K562 (cell line): ENCODE measurements around the gene SPNS2. TPM values are rescaled to one million over a fixed set of nuclear protein-coding genes. Genes with fewer than 3 reads are reported as not detected.
A peak's percentile ranks its signal among the peaks of the same experiment; 100 is the strongest.

Experiments
- ATAC-seq: fragments of 200-7000 bp; cut with Tn5 transposase; 3 replicates; pipeline ENCODE4 v1.9.1; 2020; ENCODE audit warnings: moderate library complexity
- BruUV-seq: library from RNA; stranded (reverse); fragments of 400-500 nt; replicated peaks from 2 replicates; lab custom pipeline; 2021; lab: Mats Ljungman, UMichigan
- CTCF ChIA-PET: fragments of 300-600 bp; formaldehyde crosslinking; extraction: SDS; loops from one replicate; lab custom pipeline; 2021; ENCODE audit warnings: low intra/inter-chr PET ratio; lab: Yijun Ruan, JAX
- POLR2A ChIA-PET: fragments of 300-600, 350-650 bp; sonication (Branson Sonifier 250); formaldehyde crosslinking; extraction: SDS; loops from one replicate; lab custom pipeline; 2021; ENCODE audit warnings: antibody characterized with exemption, inconsistent platforms; lab: Yijun Ruan, JAX
- DNase-seq, 4 experiments: peaks; one replicate each; pipeline versions ENCODE4 v3.0.0 to v3.0.0-alpha.2; 2011 to 2018; ENCODE audit warnings: low spot score in 3 of 4, mixed read lengths in 3 of 4; ENCODE audit errors: extremely low read depth in 1 of 4
- FAIRE-seq: peaks from 2 replicates; lab custom pipeline; 2011; peaks lifted over from hg19 to GRCh38; lab: Jason Lieb, UNC
- H2AFZ ChIP-seq: 2 replicates; pipeline ENCODE4 v1.6.0; 2011; ENCODE audit warnings: low read depth, low read length, control low read depth, inconsistent platforms
- H3K27ac ChIP-seq: fragments of 200-600 bp; 3 replicates; pipeline ENCODE4 v1.8.0; 2011; ENCODE audit warnings: low read depth, mild to moderate bottlenecking, control low read depth, inconsistent platforms, low read length, moderate library complexity, mixed read lengths; ENCODE audit errors: extremely low read depth
- H3K27me3 ChIP-seq, 2 experiments: fragments of 300-600 bp in 1 of 2; 2 replicates in 1 of 2; 3 replicates in 1 of 2; pipeline versions ENCODE4 v1.6.0 to v1.8.0; 2011; ENCODE audit warnings: inconsistent platforms in 2 of 2, low read length in 2 of 2, mild to moderate bottlenecking in 1 of 2, mixed read lengths in 1 of 2, moderate library complexity in 1 of 2; ENCODE audit not compliant: control insufficient read depth in 2 of 2, insufficient read depth in 2 of 2
- H3K36me3 ChIP-seq: fragments of 300-600 bp; 3 replicates; pipeline ENCODE4 v1.8.0; 2011; ENCODE audit warnings: mild to moderate bottlenecking, low read length, inconsistent platforms; ENCODE audit not compliant: control insufficient read depth, insufficient read depth
- H3K4me1 ChIP-seq, 2 experiments: fragments of 200-600 bp in 1 of 2; replicated peaks in 1 of 2; 2 replicates in 1 of 2; 3 replicates in 1 of 2; pipeline versions ENCODE4 v1.5.1 to v1.8.0; 2011; ENCODE audit warnings: inconsistent platforms in 2 of 2, low read length in 2 of 2, mild to moderate bottlenecking in 1 of 2, mixed read lengths in 1 of 2, moderate library complexity in 1 of 2; ENCODE audit not compliant: control insufficient read depth in 2 of 2, insufficient read depth in 2 of 2
- H3K4me2 ChIP-seq: 2 replicates; pipeline ENCODE4 v1.6.1; 2011; ENCODE audit warnings: low read length, control low read depth, inconsistent platforms, mixed read lengths; ENCODE audit not compliant: insufficient read depth
- H3K4me3 ChIP-seq: fragments of 200-600 bp; sonication (generic), shearing (Covaris generic); 2 replicates; pipeline ENCODE4 v1.5.1; 2016; ENCODE audit warnings: control low read depth, inconsistent platforms
- H3K79me2 ChIP-seq: fragments of 200-600 bp; 3 replicates; pipeline ENCODE4 v1.8.0; 2011; ENCODE audit warnings: low read length, inconsistent platforms; ENCODE audit not compliant: control insufficient read depth, insufficient read depth
- H3K9ac ChIP-seq, 2 experiments: 2 replicates each; pipeline versions ENCODE4 v1.6.0 to v1.6.1; 2011; ENCODE audit warnings: low read depth in 2 of 2, low read length in 2 of 2, control low read depth in 1 of 2, inconsistent platforms in 1 of 2, mild to moderate bottlenecking in 1 of 2, mixed read lengths in 1 of 2; ENCODE audit not compliant: insufficient read depth in 1 of 2
- H3K9me1 ChIP-seq: one replicate; pipeline ENCODE4 v1.6.0; 2011; ENCODE audit warnings: inconsistent platforms, mild to moderate bottlenecking, low read length, moderate library complexity; ENCODE audit not compliant: control insufficient read depth, insufficient read depth
- H3K9me3 ChIP-seq: replicated peaks from 2 replicates; pipeline ENCODE4 v1.5.1; 2011; ENCODE audit warnings: low read depth, low read length, inconsistent platforms; ENCODE audit not compliant: control insufficient read depth, insufficient read depth
- H4K20me1 ChIP-seq: replicated peaks from 2 replicates; pipeline ENCODE4 v1.6.1; 2011; ENCODE audit warnings: low read length, inconsistent platforms, mixed read lengths; ENCODE audit not compliant: control insufficient read depth, insufficient read depth
- HOXB6 ChIP-seq: fragments of 250-450 bp; sonication (Bioruptor Pico); IDR thresholded peaks from 2 replicates; pipeline ENCODE4 v1.5.1; 2022; ENCODE audit warnings: mild to moderate bottlenecking, borderline replicate concordance
- RBFOX2 ChIP-seq: fragments of 200-400 bp; formaldehyde crosslinking; IDR thresholded peaks from 2 replicates; pipeline ENCODE4 v1.6.1; 2017; ENCODE audit warnings: low read depth, mild to moderate bottlenecking, low read length, moderate library complexity
- SP1 ChIP-seq: sonication (generic); formaldehyde crosslinking; IDR thresholded peaks from 2 replicates; pipeline ENCODE4 v1.8.1; 2022; ENCODE audit warnings: mild to moderate bottlenecking, missing genetic modification reagents
- WGBS: fragments of 100-300 bp; shearing (Covaris generic); methylation state at CpG from one replicate; pipeline ENCODE4 v1.1.6; 2016; ENCODE audit warnings: low coverage, mixed read lengths; ENCODE audit not compliant: insufficient coverage; ENCODE audit errors: missing lambda C conversion rate; 5-methylcytosine and 5-hydroxymethylcytosine counted together
- in situ Hi-C: fragments of 300-500 bp; cut with MboI; formaldehyde crosslinking; loops from 4 replicates; pipeline ENCODE4 v1.15.0; 2018; ENCODE audit warnings: inconsistent platforms, mixed read lengths
- intact Hi-C: fragments of 100-400 bp; cut with micrococcal nuclease; formaldehyde crosslinking; loops from 2 replicates; pipeline ENCODE4 v1.14.2; 2022
- polyA plus RNA-seq, 8 experiments: library from polyadenylated mRNA; depleted of rRNA in 4 of 8; stranded (reverse) in 5 of 8; unstranded in 3 of 8; fragments of >200 nt; fragmentation: Nextera tagmentation in 2 of 8; fragmentation: Illumina TruSeq in 1 of 8; extraction: Ambion mirVana in 2 of 8; extraction: Trizol in 1 of 8; gene quantifications; 2 replicates each; pipeline versions ENCODE4 v1.2.1 to v1.2.3, GENCODE V29; 2011 to 2014; ENCODE audit warnings: inconsistent platforms in 1 of 8, missing spikeins in 1 of 8
- total RNA-seq, 7 experiments: library from RNA; depleted of rRNA in 6 of 7; stranded (reverse); fragments of >200 nt in 6 of 7; fragmentation: Illumina TruSeq in 2 of 7; extraction: Trizol in 2 of 7; gene quantifications; 2 replicates each; pipeline versions ENCODE4 v1.2.1 to v1.2.3, GENCODE V29; 2011 to 2021; ENCODE audit warnings: low replicate concordance in 1 of 7

Gene SPNS2
- total and polyA plus RNA-seq, 9 of the 15 experiments (the other 6 are each of a cell fraction or from before 2014, with no cell fraction given) = 0.06 TPM; not detected in 8

DNA sequence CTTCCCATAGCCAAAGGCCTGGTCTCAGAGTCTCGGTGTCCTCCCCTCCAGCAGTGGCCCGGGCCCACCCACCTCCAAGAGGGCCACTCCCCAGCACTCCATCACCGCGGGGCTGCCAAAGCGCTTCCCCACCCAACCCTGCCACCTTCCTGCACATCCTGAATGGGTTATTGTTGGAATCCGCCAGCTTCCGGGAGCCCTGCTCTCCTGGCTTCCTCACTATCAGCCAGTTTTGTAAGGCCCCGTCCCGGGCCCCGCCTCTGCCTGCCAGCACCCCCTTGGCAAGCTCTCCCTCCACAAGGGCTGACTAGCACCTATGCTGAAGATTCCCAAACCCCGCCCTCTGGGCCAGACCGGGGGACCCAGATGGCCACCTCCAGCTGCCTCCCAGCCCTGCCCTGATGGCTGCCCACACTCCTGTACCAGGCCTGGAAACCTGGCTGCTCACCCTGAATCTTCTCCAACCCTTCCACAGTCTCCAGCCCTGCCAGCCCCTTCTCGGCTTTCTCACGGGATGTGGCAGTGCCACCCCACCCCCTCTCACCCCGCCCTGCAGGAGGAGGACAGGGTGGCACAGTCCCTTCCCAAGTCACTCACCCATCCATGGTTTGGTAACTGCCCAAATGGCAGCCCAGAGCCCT is 42.1 kb downstream of the SPNS2 start:
- H3K36me3 ChIP-seq = peaks cover 81% of the 10 kb centered on the region; the same call in 2 of the 3 replicates
- TF ChIP-seq RBFOX2 (0 out of 2 replicates have a peak, but pooled peaks have one; percentile 11), HOXB6 (CRISPR knock-in tag) (no peak), SP1 (CRISPR knock-in tag) (no peak)
- no peaks in the 10 kb centered on the region for H3K79me2 ChIP-seq
- no peak overlapping the region for H3K4me3 ChIP-seq
- no peaks in the 10 kb centered on the region for H3K27me3 ChIP-seq
- ATAC-seq = no peak
- no peak overlapping the region for H3K9ac ChIP-seq
- intact Hi-C loops = loop anchor here (5.0 kb wide), 1 partner anchor 119 kb away; no protein-coding TSS in a partner anchor
- DNase-seq = no peak
- H3K27ac ChIP-seq = no peak overlapping the region
- H3K9me1 ChIP-seq = no peaks in the 10 kb centered on the region
- no peak for FAIRE-seq
- no peak overlapping the region for H3K4me2 ChIP-seq
- no peaks in the 10 kb centered on the region; the same call in 1 of the 2 replicates for H4K20me1 ChIP-seq
- peaks cover 0 to 77% of the 10 kb centered on the region in 2 experiments; a peak in 3 of 5 replicates for H3K4me1 ChIP-seq
- CTCF ChIA-PET = interaction anchor here (0.9 kb wide), 1 partner anchor 325 kb away, joined by 3 read pairs; no protein-coding TSS in a partner anchor
- in situ Hi-C loops = no loop called here
- no TSS peak for BruUV-seq
- H3K9me3 ChIP-seq = no peaks in the 10 kb centered on the region
- 93% methylated on average over 6 of the region's 15 CpGs for WGBS
- H2AFZ ChIP-seq = no peak overlapping the region
- POLR2A ChIA-PET = no interaction called here
